ENCODE data around the gene GPR68.

Gene GPR68

GRCh38 chr14:91291786-91292405 lies 47.4 kb upstream of the GPR68 start:
- no peak for TF ChIP-seq REST (IDR thresholded peaks at IDR 0.05; ENCODE audit: insufficient read depth in 1 of 2, low read depth in 2 of 2, low read length in 2 of 2)
- no peak for TF ChIP-seq SIN3A (IDR thresholded peaks at IDR 0.05; ENCODE audit: borderline replicate concordance, insufficient read depth, low read length)
- TF ChIP-seq TAF1 (IDR thresholded peaks at IDR 0.05; ENCODE audit: borderline replicate concordance, insufficient read depth, low read length), result no peak
- TF ChIP-seq FOXP2 (optimal IDR thresholded peaks at IDR 0.05; ENCODE audit: borderline replicate concordance, extremely low read depth, extremely low read length, insufficient read depth), result no peak
- TF ChIP-seq POLR2AphosphoS5 (IDR thresholded peaks at IDR 0.05; ENCODE audit: low read depth, low read length), result no peak

- TF ChIP-seq POLR2AphosphoS5 (IDR thresholded peaks at IDR 0.05; ENCODE audit: low read depth, low read length) (no peak), TAF1 (IDR thresholded peaks at IDR 0.05; ENCODE audit: borderline replicate concordance, insufficient read depth, low read length) (no peak), REST (IDR thresholded peaks at IDR 0.05; ENCODE audit: insufficient read depth in 1 of 2, low read depth in 2 of 2, low read length in 2 of 2) (no peak), SIN3A (IDR thresholded peaks at IDR 0.05; ENCODE audit: borderline replicate concordance, insufficient read depth, low read length) (no peak), FOXP2 (optimal IDR thresholded peaks at IDR 0.05; ENCODE audit: borderline replicate concordance, extremely low read depth, extremely low read length, insufficient read depth) (no peak)
Observed at GRCh38 chr14:91290986-91291385, 46.5 kb upstream of the GPR68 start.

- TF ChIP-seq TAF1 (IDR thresholded peaks at IDR 0.05; ENCODE audit: borderline replicate concordance, insufficient read depth, low read length) (no peak), SIN3A (IDR thresholded peaks at IDR 0.05; ENCODE audit: borderline replicate concordance, insufficient read depth, low read length) (no peak), FOXP2 (optimal IDR thresholded peaks at IDR 0.05; ENCODE audit: borderline replicate concordance, extremely low read depth, extremely low read length, insufficient read depth) (no peak), REST (IDR thresholded peaks at IDR 0.05; ENCODE audit: insufficient read depth in 1 of 2, low read depth in 2 of 2, low read length in 2 of 2) (no peak), POLR2AphosphoS5 (IDR thresholded peaks at IDR 0.05; ENCODE audit: low read depth, low read length) (no peak)
Observed at GRCh38 chr14:91289464-91289863, 45.0 kb upstream of the GPR68 start.

GRCh38 chr14:91288876-91289275 lies 44.4 kb upstream of the GPR68 start:
- TF ChIP-seq REST (IDR thresholded peaks at IDR 0.05; ENCODE audit: insufficient read depth in 1 of 2, low read depth in 2 of 2, low read length in 2 of 2) (no peak), POLR2AphosphoS5 (IDR thresholded peaks at IDR 0.05; ENCODE audit: low read depth, low read length) (no peak), FOXP2 (optimal IDR thresholded peaks at IDR 0.05; ENCODE audit: borderline replicate concordance, extremely low read depth, extremely low read length, insufficient read depth) (no peak), SIN3A (IDR thresholded peaks at IDR 0.05; ENCODE audit: borderline replicate concordance, insufficient read depth, low read length) (no peak), TAF1 (IDR thresholded peaks at IDR 0.05; ENCODE audit: borderline replicate concordance, insufficient read depth, low read length) (no peak)

All from PFSK-1 (cell line).